ENCODE data around the gene STX8. TPM values are rescaled to one million over a fixed set of nuclear protein-coding genes. Genes with fewer than 3 reads are reported as not detected.

Gene STX8
- total and polyA plus RNA-seq, 9 of the 15 experiments (the other 6 are each of a cell fraction or from before 2014, with no cell fraction given): 14.6 to 42.5 (median 22.1) TPM

- no TSS peak for BruUV-seq (replicated peaks)
- Histone ChIP-seq H3K36me3 (ENCODE audit: control insufficient read depth, insufficient read depth, low read length) (no peaks in the 10 kb centered on the region), H3K9me1 (ENCODE audit: control insufficient read depth, insufficient read depth, low read length) (no peaks in the 10 kb centered on the region), H3K27ac (ENCODE audit: extremely low read depth, low read depth, low read length) (no peak overlapping the region), H3K9ac (ENCODE audit: insufficient read depth in 1 of 2, low read depth in 2 of 2, low read length in 2 of 2) (no peak overlapping the region), H3K9me3 (replicated peaks; ENCODE audit: control insufficient read depth, insufficient read depth, low read depth, low read length) (no peaks in the 10 kb centered on the region), H3K4me1 (replicated peaks in 1 of 2; ENCODE audit: control insufficient read depth in 2 of 2, insufficient read depth in 2 of 2, low read length in 2 of 2) (no peaks in the 10 kb centered on the region), H2AFZ (ENCODE audit: low read depth, low read length) (no peak overlapping the region), H4K20me1 (replicated peaks; ENCODE audit: control insufficient read depth, insufficient read depth, low read length) (no peaks in the 10 kb centered on the region), H3K79me2 (ENCODE audit: control insufficient read depth, insufficient read depth, low read length) (no peaks in the 10 kb centered on the region), H3K4me3 (no peak overlapping the region), H3K4me2 (ENCODE audit: insufficient read depth, low read length) (no peak overlapping the region), H3K27me3 (ENCODE audit: control insufficient read depth in 2 of 2, insufficient read depth in 2 of 2, low read length in 2 of 2) (no peaks in the 10 kb centered on the region)
- TF ChIP-seq PHB (CRISPR knock-in tag; IDR thresholded peaks at IDR 0.05) (no peak), ZFX (CRISPR knock-in tag; IDR thresholded peaks at IDR 0.05) (no peak), MEF2A (IDR thresholded peaks at IDR 0.05; ENCODE audit: control insufficient read depth, low read depth, low read length) (no peak), KDM2B (CRISPR knock-in tag; IDR thresholded peaks at IDR 0.05) (no peak), NR3C1 (CRISPR knock-in tag; IDR thresholded peaks at IDR 0.05) (no peak), STAG1 (CRISPR knock-in tag; IDR thresholded peaks at IDR 0.05; ENCODE audit: borderline replicate concordance) (no peak), CBX1 (IDR thresholded peaks at IDR 0.05; ENCODE audit: low read depth) (no peak), NCOA2 (IDR thresholded peaks at IDR 0.05; ENCODE audit: partially characterized antibody in 2 of 2) (no peak), SRF (CRISPR knock-in tag; IDR thresholded peaks at IDR 0.05) (no peak), TFAM (CRISPR knock-in tag; conservative IDR thresholded peaks at IDR 0.05) (no peak), ADNP (tag; IDR thresholded peaks at IDR 0.05) (no peak), DDX20 (tag; IDR thresholded peaks at IDR 0.05; ENCODE audit: low read depth) (no peak), HMG20B (CRISPR knock-in tag; IDR thresholded peaks at IDR 0.05) (no peak), MECOM (CRISPR knock-in tag; IDR thresholded peaks at IDR 0.05) (no peak), ZNF561 (CRISPR knock-in tag; conservative IDR thresholded peaks at IDR 0.05) (no peak), E2F1 (CRISPR knock-in tag; IDR thresholded peaks at IDR 0.05) (no peak), GATA2 (CRISPR knock-in tag; IDR thresholded peaks at IDR 0.05) (no peak), CEBPG (CRISPR knock-in tag; IDR thresholded peaks at IDR 0.05) (no peak), CEBPG (tag; conservative IDR thresholded peaks at IDR 0.05 in 1 of 2, IDR thresholded peaks at IDR 0.05 in 1 of 2) (no peak), POLR2AphosphoS5 (IDR thresholded peaks at IDR 0.05; ENCODE audit: control insufficient read depth, insufficient read depth, low read depth, low read length) (no peak)
- TF ChIP-seq, protein P1, sequence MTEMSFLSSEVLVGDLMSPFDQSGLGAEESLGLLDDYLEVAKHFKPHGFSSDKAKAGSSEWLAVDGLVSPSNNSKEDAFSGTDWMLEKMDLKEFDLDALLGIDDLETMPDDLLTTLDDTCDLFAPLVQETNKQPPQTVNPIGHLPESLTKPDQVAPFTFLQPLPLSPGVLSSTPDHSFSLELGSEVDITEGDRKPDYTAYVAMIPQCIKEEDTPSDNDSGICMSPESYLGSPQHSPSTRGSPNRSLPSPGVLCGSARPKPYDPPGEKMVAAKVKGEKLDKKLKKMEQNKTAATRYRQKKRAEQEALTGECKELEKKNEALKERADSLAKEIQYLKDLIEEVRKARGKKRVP (CRISPR knock-in tag; IDR thresholded peaks at IDR 0.05): no peak
- in situ Hi-C loops (cut with MboI): no loop called here
- no peak for ATAC-seq
- no peak for FAIRE-seq
- intact Hi-C loops (cut with micrococcal nuclease): loop anchor here (10.0 kb wide), 1 partner anchor 562 kb away; no protein-coding TSS in a partner anchor
- DNase-seq (ENCODE audit: extremely low read depth in 1 of 4, low spot score in 3 of 4): no peak
- 51% methylated on average over 10 of the region's 10 CpGs for WGBS (ENCODE audit: insufficient coverage, low coverage, missing lambda C conversion rate)
- ChIA-PET CTCF (ENCODE audit: low intra/inter-chr PET ratio) (no interaction called here), POLR2A (no interaction called here)
These were observed 18.4 kb downstream of the STX8 start for GRCh38 chr17:9557161-9557755.
